Central memory CD8-positive, alpha-beta T cell (primary cell): Measurements from ENCODE around the gene PRKCB.
"Not testable (repeated sequence)": the region's sequence is repeated elsewhere in the genome, so short reads cannot be mapped to it uniquely, and the experiment has no call there.

ENCODE experiments used
- ATAC-seq: fragments of 150-1000 bp; cut with Tn5 transposase; replicated peaks from 2 replicates; pipeline ENCODE4 v1.10.0; 2022; ENCODE audit warnings: mild to moderate bottlenecking, moderate FRiP score, moderate number of reproducible peaks; ENCODE audit not compliant: poor library complexity, severe bottlenecking; ENCODE audit errors: extremely low read depth
- DNase-seq, 2 donors: peaks; one replicate each; pipeline ENCODE4 v3.0.0; 2021; ENCODE audit warnings: low spot score in 2 of 2
- H3K27ac Mint-ChIP-seq: one replicate; pipeline ENCODE4 v1.8.0; 2022; ENCODE audit warnings: low read depth, mild to moderate bottlenecking, moderate library complexity, mixed read lengths
- H3K27me3 Mint-ChIP-seq: one replicate; pipeline ENCODE4 v1.8.0; 2022; ENCODE audit warnings: mixed read lengths
- H3K36me3 Mint-ChIP-seq: one replicate; pipeline ENCODE4 v1.8.0; 2022; ENCODE audit warnings: mild to moderate bottlenecking, moderate library complexity, mixed read lengths; ENCODE audit not compliant: insufficient read depth
- H3K4me1 Mint-ChIP-seq: one replicate; pipeline ENCODE4 v1.8.0; 2022; ENCODE audit warnings: mixed read lengths
- H3K4me3 Mint-ChIP-seq: one replicate; pipeline ENCODE4 v1.8.0; 2022; ENCODE audit warnings: mild to moderate bottlenecking, moderate library complexity, mixed read lengths
- H3K9me3 Mint-ChIP-seq: one replicate; pipeline ENCODE4 v1.8.0; 2022; ENCODE audit warnings: mixed read lengths

PRKCB gene

DNA sequence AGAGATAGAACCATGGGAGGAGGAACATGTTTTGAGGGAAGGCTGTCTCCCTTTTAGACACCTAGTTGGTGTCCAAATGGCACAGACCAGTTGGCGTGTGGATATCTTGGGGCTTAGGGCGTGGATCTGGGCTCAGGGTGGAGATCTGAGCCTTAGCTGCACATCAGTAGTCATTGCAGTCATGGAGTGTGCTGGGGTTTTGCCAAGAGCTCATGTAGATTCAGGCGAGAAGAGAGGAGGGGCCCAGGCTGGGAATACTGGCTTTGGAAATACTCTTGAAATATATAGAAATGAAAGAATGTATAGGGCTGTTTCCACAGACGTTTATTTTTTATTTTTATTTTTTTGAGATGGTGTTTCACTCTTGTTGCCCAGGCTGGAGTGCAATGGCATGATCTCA lies 92.0 kb downstream of the PRKCB start:
- H3K4me3 Mint-ChIP-seq: no peak overlapping the region
- H3K27ac Mint-ChIP-seq: peak overlapping the region; percentile 17
- H3K4me1 Mint-ChIP-seq: peaks cover 82% of the 10 kb centered on the region
- DNase-seq (no peak), ATAC-seq (no peak)
- H3K9me3 Mint-ChIP-seq: no peaks in the 10 kb centered on the region
- peaks cover 11% of the 10 kb centered on the region for H3K36me3 Mint-ChIP-seq
- H3K27me3 Mint-ChIP-seq: no peaks in the 10 kb centered on the region

DNA sequence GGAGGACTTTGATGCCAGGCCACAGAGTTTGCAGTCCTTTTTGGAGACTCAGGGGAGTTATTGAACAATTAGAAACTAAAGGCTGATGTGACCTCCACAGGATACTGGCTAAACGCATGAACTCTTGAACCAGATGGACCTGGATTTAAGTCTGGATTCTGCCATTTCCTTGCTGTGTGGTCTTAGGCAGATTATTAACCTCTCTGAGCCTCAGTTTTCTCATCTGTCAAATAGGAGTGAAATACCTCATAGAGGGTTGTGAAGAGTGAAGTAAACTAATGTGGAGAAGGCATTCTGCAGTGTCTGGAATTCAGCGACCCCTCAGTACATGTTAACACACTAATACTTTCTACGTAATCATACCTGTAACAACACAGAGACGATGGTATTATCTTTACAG lies 93.5 kb downstream of the PRKCB start:
- Mint-ChIP-seq H3K27me3 (no peaks in the 10 kb centered on the region), H3K9me3 (peaks cover 4% of the 10 kb centered on the region), H3K4me1 (peaks cover 82% of the 10 kb centered on the region), H3K27ac (peak overlapping the region; percentile 62), H3K4me3 (no peak overlapping the region), H3K36me3 (peaks cover 10% of the 10 kb centered on the region)
- no peak for DNase-seq
- ATAC-seq: no peak

DNA sequence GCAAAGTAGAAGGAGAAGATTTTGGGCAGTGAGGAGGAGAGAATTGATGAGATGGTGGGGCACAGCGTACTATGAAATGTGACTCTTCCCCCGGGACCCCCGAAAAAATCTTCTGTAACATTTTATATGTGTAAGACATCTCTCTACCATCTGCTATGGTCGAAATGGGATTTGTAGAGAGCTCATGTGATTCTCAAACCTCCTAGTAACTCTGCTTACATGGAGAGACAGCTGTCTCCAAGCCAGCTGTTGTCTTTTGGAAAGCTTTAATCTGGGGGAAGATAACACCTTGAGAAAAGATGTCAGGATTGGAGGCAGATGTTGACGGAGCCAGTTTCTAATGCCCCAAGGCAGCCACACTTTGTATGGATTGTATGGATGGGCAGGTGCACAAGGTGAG lies 94.1 kb downstream of the PRKCB start:
- DNase-seq (no peak), ATAC-seq (no peak)
- Mint-ChIP-seq H3K36me3 (peaks cover 10% of the 10 kb centered on the region), H3K27ac (peak overlapping the region; percentile 62), H3K4me3 (no peak overlapping the region), H3K27me3 (no peaks in the 10 kb centered on the region), H3K4me1 (peaks cover 82% of the 10 kb centered on the region), H3K9me3 (peaks cover 4% of the 10 kb centered on the region)

DNA sequence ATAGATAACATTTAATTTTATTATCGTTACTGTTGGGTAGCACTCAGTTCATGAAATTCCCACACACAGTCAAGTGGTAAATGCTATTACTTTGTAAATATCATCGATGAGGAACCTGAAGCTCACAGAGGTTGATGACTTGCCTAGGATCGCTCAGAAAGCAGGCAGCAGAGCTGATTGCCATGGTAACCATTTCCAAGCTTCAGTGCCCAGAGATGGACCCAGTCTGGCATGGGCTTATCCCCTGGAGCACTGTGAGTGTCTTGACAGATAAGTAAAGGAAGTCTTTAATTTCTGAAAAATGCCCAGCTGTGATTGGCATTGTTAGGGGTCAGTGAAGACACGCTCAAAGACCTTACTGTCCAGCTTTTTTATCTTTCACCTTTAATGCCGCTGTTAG lies 95.0 kb downstream of the PRKCB start:
- Mint-ChIP-seq H3K27me3 (no peaks in the 10 kb centered on the region), H3K4me3 (no peak overlapping the region), H3K36me3 (peaks cover 8% of the 10 kb centered on the region), H3K9me3 (peaks cover 4% of the 10 kb centered on the region), H3K27ac (no peak overlapping the region), H3K4me1 (peaks cover 85% of the 10 kb centered on the region)
- DNase-seq (no peak), ATAC-seq (no peak)

DNA sequence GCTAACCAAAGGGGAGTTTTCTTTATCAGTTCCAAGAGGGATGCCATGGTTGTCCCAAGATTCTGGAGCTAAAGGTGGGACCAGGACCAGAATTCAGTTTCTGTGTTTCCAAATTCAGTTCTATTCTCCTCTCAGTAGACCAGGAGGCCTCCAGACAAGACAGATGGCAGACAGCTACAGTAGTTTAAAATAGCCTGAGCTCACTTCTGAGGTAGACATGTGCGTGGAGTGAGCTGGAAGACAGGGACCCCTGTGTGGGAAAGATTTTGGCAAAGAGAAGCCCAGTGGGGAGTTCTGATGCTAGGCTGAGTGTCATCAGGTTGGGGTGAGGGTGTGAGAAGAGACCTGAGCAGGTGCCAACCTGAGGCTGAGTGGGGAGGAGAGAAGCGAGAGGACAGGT lies 95.4 kb downstream of the PRKCB start:
- H3K36me3 Mint-ChIP-seq: peaks cover 8% of the 10 kb centered on the region
- ATAC-seq: no peak
- peaks cover 89% of the 10 kb centered on the region for H3K4me1 Mint-ChIP-seq
- H3K27ac Mint-ChIP-seq: peak overlapping the region; percentile 58
- no peak overlapping the region for H3K4me3 Mint-ChIP-seq
- no peaks in the 10 kb centered on the region for H3K27me3 Mint-ChIP-seq
- H3K9me3 Mint-ChIP-seq: peaks cover 4% of the 10 kb centered on the region
- DNase-seq: no peak

DNA sequence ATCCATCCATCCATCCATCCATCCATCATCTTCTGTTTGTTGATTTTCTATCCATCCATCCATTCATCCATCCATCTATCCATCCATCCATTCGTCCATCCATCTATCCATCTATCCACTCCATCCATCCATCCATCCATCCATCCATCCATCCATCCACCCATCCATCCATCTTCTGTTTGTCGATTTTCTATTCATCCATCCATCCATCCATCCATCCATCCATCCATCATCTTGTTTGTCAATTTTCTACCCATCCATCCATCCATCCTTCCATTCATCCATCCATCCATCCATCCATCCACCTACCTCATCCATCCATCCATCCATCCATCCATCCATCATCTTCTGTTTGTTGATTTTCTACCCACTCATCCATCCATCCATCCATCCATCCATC lies 97.9 kb downstream of the PRKCB start:
- ATAC-seq, H3K9me3 Mint-ChIP-seq, DNase-seq, H3K27me3 Mint-ChIP-seq, H3K36me3 Mint-ChIP-seq, H3K4me3 Mint-ChIP-seq: not testable (repeated sequence)
- Mint-ChIP-seq H3K4me1 (peaks cover 72% of the 10 kb centered on the region), H3K27ac (peak overlapping the region; percentile 12)

DNA sequence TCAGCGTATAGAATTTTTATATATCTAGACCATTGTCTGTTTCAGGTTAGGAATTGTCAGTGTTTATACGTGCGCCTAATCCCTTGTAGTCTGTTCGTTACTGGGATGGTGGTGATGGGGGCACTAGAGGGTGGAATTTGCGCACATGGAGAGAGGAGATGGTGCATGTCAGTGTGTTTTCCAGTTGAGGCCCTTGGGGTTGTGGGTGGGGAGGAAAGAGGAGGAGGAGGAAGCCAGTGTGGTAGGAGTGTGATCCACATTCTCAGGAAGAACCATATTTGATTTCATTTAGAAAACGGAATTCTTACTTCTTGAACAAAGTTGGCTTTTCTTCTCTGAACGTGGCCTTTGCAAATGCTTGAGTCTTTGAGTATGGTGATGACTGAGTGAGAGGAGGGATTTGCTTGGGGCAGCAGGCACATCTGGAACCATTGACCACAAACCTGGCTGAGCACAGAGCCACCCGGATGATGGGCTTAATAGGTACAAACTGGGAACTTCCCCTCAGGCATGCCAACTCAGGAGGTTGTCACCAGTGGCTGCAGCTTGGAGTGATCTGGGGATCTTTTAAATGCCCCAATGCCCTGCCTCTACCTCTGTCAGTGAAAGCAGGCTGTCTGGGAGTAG lies 98.9 kb downstream of the PRKCB start:
- no peaks in the 10 kb centered on the region for H3K27me3 Mint-ChIP-seq
- no peak for DNase-seq
- peaks cover 7% of the 10 kb centered on the region for H3K36me3 Mint-ChIP-seq
- H3K4me1 Mint-ChIP-seq: peaks cover 68% of the 10 kb centered on the region
- no peak for ATAC-seq
- peaks cover 4% of the 10 kb centered on the region for H3K9me3 Mint-ChIP-seq
- H3K27ac Mint-ChIP-seq: peak overlapping the region; percentile 12
- peak overlapping the region; percentile 9 for H3K4me3 Mint-ChIP-seq

DNA sequence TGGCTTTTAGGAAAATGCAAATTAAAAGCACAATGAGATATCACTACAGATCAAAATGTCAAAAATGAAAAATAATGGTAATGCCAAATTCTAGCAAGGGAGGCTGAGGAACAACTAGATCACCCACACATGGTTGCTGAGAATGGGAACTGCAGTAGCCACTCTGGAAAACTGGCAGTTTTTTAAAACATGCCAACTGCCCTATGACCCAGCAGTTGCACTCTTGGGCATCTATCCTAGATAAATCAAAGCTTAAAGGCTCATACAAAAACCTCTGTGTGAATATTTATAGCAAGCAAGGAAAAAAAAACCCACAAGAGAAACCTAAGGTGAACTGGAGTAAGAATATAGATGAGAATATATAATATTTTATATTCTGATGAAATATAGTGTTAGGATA lies 104.3 kb downstream of the PRKCB start:
- DNase-seq (no peak), ATAC-seq (no peak)
- H3K9me3 Mint-ChIP-seq: no peaks in the 10 kb centered on the region
- H3K27me3 Mint-ChIP-seq: no peaks in the 10 kb centered on the region
- H3K27ac Mint-ChIP-seq: no peak overlapping the region
- peaks cover 45% of the 10 kb centered on the region for H3K4me1 Mint-ChIP-seq
- H3K36me3 Mint-ChIP-seq: peaks cover 1% of the 10 kb centered on the region
- H3K4me3 Mint-ChIP-seq: no peak overlapping the region

DNA sequence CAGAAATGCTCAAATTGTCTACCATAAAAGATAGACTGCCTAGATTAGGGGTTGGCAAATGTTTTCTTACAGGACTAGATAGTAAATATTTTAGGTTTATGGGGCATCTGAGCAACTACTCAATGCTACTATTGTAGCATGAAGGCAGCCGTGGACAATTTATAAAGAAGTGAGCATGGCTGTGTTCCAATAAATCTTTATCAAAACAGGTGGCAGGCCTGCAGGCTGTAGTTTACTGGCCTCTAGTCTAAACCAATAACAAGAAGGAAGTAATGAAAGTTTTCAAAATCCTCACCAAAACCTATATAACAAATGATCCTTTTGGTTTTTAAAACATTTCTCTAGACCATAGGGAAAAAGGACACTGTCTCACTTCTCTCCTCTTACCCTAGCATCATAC lies 105.2 kb downstream of the PRKCB start:
- no peak for DNase-seq
- Mint-ChIP-seq H3K36me3 (peaks cover 1% of the 10 kb centered on the region), H3K9me3 (no peaks in the 10 kb centered on the region), H3K27ac (peak overlapping the region; percentile 55), H3K27me3 (no peaks in the 10 kb centered on the region), H3K4me3 (no peak overlapping the region), H3K4me1 (peaks cover 45% of the 10 kb centered on the region)
- ATAC-seq: no peak

DNA sequence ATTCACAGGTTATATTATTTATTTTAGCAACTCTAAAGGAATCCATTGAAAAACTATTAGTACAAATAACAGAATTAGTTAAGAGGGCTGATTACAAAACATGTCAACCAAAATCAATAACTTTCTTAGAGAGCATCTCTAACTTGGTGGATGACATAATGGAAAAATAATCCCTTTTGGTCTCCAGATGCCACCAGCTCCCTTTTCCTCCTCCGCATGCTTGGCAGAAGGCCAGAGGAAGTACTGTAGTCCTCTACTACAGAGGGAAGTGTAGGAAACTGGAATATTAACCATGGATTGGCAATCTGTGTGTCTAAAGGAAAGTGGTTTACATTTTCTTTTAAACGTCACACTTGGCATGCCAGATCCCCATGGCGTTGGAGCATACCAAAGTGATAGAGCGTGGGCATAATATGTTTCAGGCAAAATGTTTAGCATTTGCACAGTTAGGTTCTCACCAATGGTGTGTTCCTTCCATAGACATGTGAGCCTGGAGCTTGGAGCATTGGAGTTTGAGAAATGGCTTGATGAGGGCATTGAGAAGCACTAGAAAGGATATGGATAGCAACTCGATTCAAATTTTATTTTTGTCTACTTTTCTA lies 106.3 kb downstream of the PRKCB start:
- no peak overlapping the region for H3K27ac Mint-ChIP-seq
- peaks cover 49% of the 10 kb centered on the region for H3K4me1 Mint-ChIP-seq
- peaks cover 1% of the 10 kb centered on the region for H3K36me3 Mint-ChIP-seq
- H3K27me3 Mint-ChIP-seq: no peaks in the 10 kb centered on the region
- ATAC-seq (no peak), DNase-seq (no peak)
- H3K9me3 Mint-ChIP-seq: no peaks in the 10 kb centered on the region
- no peak overlapping the region for H3K4me3 Mint-ChIP-seq

DNA sequence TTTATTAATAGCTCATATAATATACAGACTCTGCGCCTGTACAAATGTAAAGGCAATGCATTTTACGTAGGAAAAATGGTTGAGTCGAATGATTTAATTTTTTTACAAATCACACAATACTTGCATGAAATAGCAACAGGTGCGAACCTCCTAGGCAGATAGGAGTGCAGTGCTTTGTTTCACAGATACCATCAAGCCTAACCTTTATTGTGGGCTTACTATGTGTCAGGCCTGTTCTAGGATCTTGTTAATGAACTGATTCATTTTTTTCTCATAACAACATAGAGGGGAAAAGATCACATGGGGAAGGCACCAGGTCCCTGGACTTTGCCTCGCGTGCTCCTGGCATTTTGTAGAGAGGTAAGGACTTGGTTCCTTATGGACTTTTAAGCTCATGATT lies 107.8 kb downstream of the PRKCB start:
- Mint-ChIP-seq H3K9me3 (no peaks in the 10 kb centered on the region), H3K27me3 (no peaks in the 10 kb centered on the region), H3K36me3 (peaks cover 4% of the 10 kb centered on the region), H3K4me3 (no peak overlapping the region), H3K27ac (no peak overlapping the region), H3K4me1 (peaks cover 61% of the 10 kb centered on the region)
- ATAC-seq (no peak), DNase-seq (no peak)

DNA sequence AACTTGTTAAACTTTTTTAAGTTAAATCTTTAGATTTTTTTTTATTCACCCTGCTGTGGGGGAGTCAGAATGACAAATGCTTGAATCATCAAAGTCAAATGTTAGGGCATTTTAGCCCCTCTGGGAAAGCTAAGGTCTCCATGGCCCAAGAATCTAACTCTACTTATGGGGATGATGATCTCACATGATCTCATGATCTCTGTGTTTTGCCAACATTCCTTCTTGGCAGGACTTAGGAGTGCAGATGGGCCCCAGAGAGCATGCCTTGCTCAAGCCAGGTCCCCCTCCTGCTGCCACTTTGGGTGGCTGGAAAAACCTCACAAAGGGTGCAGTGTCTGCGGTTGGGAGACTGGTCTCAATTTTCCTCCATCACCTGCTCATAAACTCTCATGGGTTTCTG lies 108.6 kb downstream of the PRKCB start:
- peak overlapping the region; percentile 92 for H3K27ac Mint-ChIP-seq
- ATAC-seq (no peak), DNase-seq (no peak)
- H3K4me1 Mint-ChIP-seq: peaks cover 65% of the 10 kb centered on the region
- H3K36me3 Mint-ChIP-seq: peaks cover 6% of the 10 kb centered on the region
- H3K9me3 Mint-ChIP-seq: no peaks in the 10 kb centered on the region
- no peaks in the 10 kb centered on the region for H3K27me3 Mint-ChIP-seq
- H3K4me3 Mint-ChIP-seq: no peak overlapping the region

DNA sequence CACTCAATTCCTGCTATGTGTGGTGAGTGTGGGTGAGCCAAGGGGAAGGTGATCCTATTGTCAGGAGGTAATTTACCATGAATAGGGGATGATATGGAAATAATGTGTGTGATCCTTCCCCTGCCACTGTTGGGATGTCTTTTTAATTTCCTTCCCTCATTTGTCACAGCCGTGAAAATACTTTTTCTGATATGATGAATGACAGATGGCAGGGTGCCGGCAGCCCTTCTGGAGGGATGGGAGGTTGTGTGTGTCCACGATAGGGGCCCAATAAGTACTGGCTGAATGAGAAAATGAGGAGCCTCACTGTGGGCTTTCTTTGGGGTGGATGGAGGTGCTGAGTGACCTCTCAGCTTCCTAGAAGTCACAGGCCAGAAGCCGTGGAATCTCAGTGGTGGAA lies 109.5 kb downstream of the PRKCB start:
- H3K9me3 Mint-ChIP-seq: no peaks in the 10 kb centered on the region
- H3K4me3 Mint-ChIP-seq: no peak overlapping the region
- H3K27ac Mint-ChIP-seq: peak overlapping the region; percentile 92
- DNase-seq (no peak), ATAC-seq (no peak)
- H3K36me3 Mint-ChIP-seq: peaks cover 10% of the 10 kb centered on the region
- H3K27me3 Mint-ChIP-seq: no peaks in the 10 kb centered on the region
- peaks cover 66% of the 10 kb centered on the region for H3K4me1 Mint-ChIP-seq
